HUES6 (cell line): ENCODE data around the gene GNG7.
"Not testable (repeated sequence)": the region's sequence is repeated elsewhere in the genome, so short reads cannot be mapped to it uniquely, and the experiment has no call there.

Experiments
- H3K27ac ChIP-seq: 2 replicates; pipeline ENCODE4 v1.7.0; 2013; ENCODE audit warnings: low read depth, mild to moderate bottlenecking, low read length, inconsistent platforms
- H3K27me3 ChIP-seq: 2 replicates; pipeline ENCODE4 v1.6.1; 2013; ENCODE audit warnings: low read length; ENCODE audit not compliant: control insufficient read depth, insufficient read depth
- H3K36me3 ChIP-seq: 2 replicates; pipeline ENCODE4 v1.6.1; 2013; ENCODE audit warnings: low read length; ENCODE audit not compliant: control insufficient read depth, insufficient read depth
- H3K4me1 ChIP-seq: 2 replicates; pipeline ENCODE4 v1.6.1; 2013; ENCODE audit warnings: low read length; ENCODE audit not compliant: control insufficient read depth, insufficient read depth
- H3K4me3 ChIP-seq: 2 replicates; pipeline ENCODE4 v1.5.1; 2013; ENCODE audit warnings: low read depth, low read length
- H3K9ac ChIP-seq: one replicate; pipeline ENCODE4 v1.6.1; 2013; ENCODE audit warnings: mild to moderate bottlenecking, low read length
- H3K9me3 ChIP-seq: 2 replicates; pipeline ENCODE4 v1.6.1; 2013; ENCODE audit warnings: low read depth, low read length; ENCODE audit not compliant: control insufficient read depth, insufficient read depth

GNG7 gene

GRCh38 chr19:2627319-2627829, 75.1 kb downstream of the GNG7 start:
- no peak overlapping the region for H3K9ac ChIP-seq
- no peaks in the 10 kb centered on the region for H3K27me3 ChIP-seq
- no peak overlapping the region for H3K4me3 ChIP-seq
- H3K27ac ChIP-seq = no peak overlapping the region
- peaks cover 23% of the 10 kb centered on the region for H3K9me3 ChIP-seq
- no peaks in the 10 kb centered on the region for H3K36me3 ChIP-seq
- H3K4me1 ChIP-seq = no peaks in the 10 kb centered on the region

DNA sequence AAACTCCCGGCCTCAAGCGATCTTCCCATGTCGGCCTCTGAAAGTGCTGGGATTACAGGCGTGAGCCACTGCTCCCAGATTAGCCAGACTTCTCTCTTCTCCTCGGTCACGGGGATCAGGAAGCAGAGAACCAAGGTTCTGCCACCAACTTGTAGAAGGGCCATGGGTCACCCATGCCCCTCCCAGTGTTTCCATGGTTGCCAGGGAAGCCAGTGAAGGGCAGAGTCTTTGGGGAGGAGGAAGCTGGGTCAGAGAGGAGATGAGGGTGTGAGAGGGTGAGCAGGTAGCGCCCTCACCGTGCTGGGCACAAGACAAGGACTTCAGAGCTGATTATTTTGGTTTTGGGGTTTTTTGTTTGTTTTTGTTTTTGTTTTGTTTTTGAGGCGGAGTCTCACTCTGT, 77.1 kb downstream of the GNG7 start:
- Histone ChIP-seq H3K4me3 (no peak overlapping the region), H3K27me3 (no peaks in the 10 kb centered on the region), H3K4me1 (peaks cover 6% of the 10 kb centered on the region; the same call in 1 of the 2 replicates), H3K9ac (no peak overlapping the region), H3K9me3 (peaks cover 14% of the 10 kb centered on the region), H3K27ac (no peak overlapping the region), H3K36me3 (no peaks in the 10 kb centered on the region)

DNA sequence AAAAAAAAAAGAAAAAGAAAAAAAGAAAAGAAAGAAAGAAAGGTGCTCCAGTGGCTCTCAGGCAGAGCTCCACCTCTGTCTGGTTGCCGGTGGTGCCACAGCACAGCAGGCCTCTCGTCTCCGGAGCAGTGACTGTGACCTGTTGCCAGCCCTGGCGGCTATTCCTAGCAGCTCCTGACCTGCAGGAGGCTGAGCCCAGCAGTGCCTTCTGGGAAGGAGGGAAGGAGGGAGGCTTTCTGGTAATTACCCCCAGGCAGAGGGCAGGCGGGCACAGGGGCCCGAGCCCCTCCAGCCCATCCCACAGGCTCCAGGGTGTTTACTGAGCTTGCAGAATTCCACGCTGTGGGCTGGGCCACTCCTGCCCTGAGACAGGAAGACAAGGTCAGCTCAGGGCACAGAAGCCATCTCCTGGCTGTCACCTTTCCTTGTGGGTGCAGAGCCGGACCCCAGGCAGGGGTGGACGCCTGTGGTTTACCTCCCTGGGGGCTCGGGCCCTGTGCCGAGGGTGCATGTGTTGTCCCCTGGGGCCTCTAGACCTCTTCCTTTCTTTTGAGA, 77.9 kb downstream of the GNG7 start:
- H3K9me3 ChIP-seq = peaks cover 8% of the 10 kb centered on the region
- no peak overlapping the region for H3K27ac ChIP-seq
- H3K4me1 ChIP-seq = peaks cover 8% of the 10 kb centered on the region; the same call in 1 of the 2 replicates
- no peak overlapping the region for H3K4me3 ChIP-seq
- H3K27me3 ChIP-seq = no peaks in the 10 kb centered on the region
- no peak overlapping the region for H3K9ac ChIP-seq
- no peaks in the 10 kb centered on the region for H3K36me3 ChIP-seq

GRCh38 chr19:2623798-2624197, 78.7 kb downstream of the GNG7 start:
- H3K4me3 ChIP-seq = no peak overlapping the region

DNA sequence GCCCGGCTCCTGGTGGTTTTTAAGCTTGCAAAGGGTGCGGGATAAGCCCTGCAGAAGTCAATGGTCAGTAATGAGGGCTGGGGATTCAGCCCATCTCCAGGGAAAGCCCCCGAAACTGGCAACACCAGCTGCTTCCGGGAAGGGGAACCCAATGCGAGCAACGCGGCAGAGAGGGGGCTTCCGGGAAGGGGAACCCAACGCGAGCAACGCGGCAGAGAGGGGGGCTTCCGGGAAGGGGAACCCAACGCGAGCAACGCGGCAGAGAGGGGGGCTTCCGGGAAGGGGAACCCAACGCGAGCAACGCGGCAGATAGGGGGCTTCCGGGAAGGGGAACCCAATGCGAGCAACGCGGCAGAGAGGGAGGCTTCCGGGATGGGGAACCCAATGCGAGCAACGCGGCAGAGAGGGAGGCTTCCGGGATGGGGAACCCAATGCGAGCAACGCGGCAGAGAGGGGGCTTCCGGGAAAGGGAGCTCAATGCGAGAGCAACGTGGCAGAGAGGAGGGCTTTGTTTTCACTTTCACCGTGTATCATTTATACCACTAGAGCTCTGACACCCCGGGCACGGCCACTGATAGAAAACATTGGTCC, 80.0 kb downstream of the GNG7 start:
- H3K9ac ChIP-seq, H3K4me1 ChIP-seq: not testable (repeated sequence)

More at GRCh38 chr19:2623798-2624197, 78.7 kb downstream of the GNG7 start:
- H3K9ac ChIP-seq = no peak overlapping the region
- H3K9me3 ChIP-seq = peaks cover 5% of the 10 kb centered on the region; the same call in 1 of the 2 replicates
- H3K4me1 ChIP-seq = peaks cover 8% of the 10 kb centered on the region; the same call in 1 of the 2 replicates
- no peak overlapping the region for H3K27ac ChIP-seq
- H3K36me3 ChIP-seq = no peaks in the 10 kb centered on the region
- no peaks in the 10 kb centered on the region for H3K27me3 ChIP-seq

DNA sequence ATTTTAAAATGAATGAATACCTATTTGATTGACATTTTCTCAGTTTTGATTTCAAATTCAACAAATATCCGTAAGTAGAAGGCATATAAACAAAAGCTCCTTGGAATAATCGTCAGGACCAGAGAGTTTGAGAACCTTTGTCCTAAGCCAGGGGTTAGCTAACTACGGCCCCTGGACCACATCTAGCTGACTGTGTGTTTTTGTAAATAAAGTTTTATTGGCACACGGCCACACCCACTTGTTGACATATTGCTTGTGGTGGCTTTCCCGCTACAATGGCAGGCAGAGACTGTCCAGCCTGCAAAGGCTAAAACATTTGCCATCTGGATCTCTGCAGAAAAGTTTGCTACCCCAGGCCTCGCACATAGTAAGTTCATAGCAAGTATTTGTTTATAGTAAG, 83.4 kb downstream of the GNG7 start:
- no peaks in the 10 kb centered on the region for H3K27me3 ChIP-seq
- no peaks in the 10 kb centered on the region for H3K36me3 ChIP-seq
- no peak overlapping the region for H3K9ac ChIP-seq
- peaks cover 9% of the 10 kb centered on the region for H3K9me3 ChIP-seq
- H3K27ac ChIP-seq = no peak overlapping the region
- H3K4me3 ChIP-seq = no peak overlapping the region
- H3K4me1 ChIP-seq = peaks cover 8% of the 10 kb centered on the region; the same call in 1 of the 2 replicates

More for the DNA sequence above, 80.0 kb downstream of the GNG7 start:
- H3K27me3 ChIP-seq, H3K27ac ChIP-seq, H3K9me3 ChIP-seq, H3K36me3 ChIP-seq, H3K4me3 ChIP-seq: not testable (repeated sequence)

DNA sequence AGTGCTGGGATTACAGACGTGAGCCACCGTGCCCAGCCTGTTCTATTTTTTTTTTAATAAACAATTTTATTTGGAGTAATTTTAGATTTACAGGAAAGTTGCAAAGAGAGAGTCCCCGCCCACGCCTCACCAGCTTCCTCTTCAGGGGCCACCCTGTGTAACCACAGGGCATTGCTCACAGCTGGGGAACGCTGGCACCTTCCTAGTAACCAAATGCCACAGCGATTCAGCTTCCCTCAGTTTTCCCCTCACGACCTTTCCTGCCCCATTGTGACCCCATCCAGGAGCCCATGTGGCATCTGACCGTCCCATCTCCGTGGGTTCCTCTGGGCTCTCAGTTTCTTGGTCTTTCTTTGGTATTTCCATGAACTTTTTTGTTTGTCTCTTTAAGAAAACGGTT, 83.9 kb downstream of the GNG7 start:
- no peaks in the 10 kb centered on the region for H3K36me3 ChIP-seq
- H3K27ac ChIP-seq = no peak overlapping the region
- no peaks in the 10 kb centered on the region for H3K27me3 ChIP-seq
- H3K9me3 ChIP-seq = peaks cover 9% of the 10 kb centered on the region
- no peak overlapping the region for H3K9ac ChIP-seq
- H3K4me3 ChIP-seq = no peak overlapping the region
- peaks cover 9% of the 10 kb centered on the region; the same call in 1 of the 2 replicates for H3K4me1 ChIP-seq

DNA sequence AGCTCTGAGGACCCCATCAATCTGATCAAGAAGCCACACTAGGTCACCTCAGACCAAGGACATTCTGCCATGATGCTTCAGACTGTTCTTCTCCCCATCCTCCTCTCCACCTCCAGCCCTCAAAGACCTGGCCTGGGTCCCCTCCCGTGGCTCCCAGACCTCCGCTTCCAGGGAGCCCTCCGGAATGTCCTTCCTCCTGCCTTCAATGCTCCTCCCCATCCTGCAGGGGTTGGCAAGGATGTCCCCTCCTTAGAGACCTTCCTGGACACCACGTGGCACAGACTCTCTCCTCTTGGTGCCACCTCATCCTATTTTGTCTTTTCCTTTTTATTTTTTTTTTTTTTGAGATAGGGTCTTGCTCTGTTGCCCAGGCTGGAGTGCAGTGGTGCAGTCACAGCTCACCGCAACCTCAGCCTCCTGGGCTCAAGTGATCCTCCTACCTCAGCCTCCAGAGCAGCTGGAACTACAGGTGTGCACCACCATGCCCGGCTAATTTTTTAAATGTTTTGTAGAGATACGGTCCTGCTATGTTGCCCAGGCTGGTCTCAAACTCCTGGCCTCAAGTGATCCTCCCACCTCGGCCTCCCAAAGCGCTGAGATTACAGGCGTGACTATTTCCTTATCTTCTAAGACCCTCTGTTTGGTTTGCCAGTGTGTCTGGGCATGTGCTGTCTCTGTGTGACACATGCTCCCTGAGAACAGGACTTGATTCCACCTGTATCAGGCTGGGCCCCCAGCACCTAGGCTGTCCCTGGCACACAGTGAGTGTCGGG, 84.9 kb downstream of the GNG7 start:
- Histone ChIP-seq H3K4me1 (peaks cover 17% of the 10 kb centered on the region), H3K27me3 (no peaks in the 10 kb centered on the region), H3K36me3 (no peaks in the 10 kb centered on the region), H3K4me3 (no peak overlapping the region), H3K9me3 (peaks cover 9% of the 10 kb centered on the region), H3K9ac (no peak overlapping the region), H3K27ac (no peak overlapping the region)

DNA sequence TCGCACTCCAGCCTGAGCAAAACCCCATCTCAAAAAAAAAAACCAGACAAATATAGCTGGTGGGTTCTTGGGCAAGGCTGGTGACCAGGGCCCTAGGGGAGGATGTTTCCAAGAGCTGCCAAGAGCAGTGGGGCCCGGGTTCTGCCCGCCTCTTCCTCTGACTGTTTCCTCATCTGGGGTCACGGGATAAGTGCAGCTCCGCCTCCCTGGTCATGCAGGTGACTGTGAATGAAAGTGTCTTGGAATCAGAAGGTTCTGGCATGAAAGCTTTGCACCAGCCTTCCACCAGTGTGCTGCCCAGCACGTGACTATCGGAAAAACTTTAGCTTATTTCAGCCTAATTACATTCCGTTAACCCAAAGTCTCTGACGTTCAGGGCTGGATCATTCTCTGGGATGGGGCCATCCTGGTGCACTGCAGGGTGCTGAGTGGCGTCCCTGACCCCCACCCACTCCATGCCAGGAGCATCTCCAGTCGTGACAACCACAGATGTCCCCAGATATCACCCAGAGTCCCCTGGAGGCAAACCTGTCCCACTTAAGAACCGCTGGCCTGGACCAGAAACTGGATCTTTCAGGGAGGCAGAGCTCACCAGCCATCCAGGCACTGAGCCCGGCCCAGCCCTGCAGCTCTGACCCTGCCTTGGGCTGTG, 85.6 kb downstream of the GNG7 start:
- no peak overlapping the region for H3K27ac ChIP-seq
- no peak overlapping the region for H3K9ac ChIP-seq

DNA sequence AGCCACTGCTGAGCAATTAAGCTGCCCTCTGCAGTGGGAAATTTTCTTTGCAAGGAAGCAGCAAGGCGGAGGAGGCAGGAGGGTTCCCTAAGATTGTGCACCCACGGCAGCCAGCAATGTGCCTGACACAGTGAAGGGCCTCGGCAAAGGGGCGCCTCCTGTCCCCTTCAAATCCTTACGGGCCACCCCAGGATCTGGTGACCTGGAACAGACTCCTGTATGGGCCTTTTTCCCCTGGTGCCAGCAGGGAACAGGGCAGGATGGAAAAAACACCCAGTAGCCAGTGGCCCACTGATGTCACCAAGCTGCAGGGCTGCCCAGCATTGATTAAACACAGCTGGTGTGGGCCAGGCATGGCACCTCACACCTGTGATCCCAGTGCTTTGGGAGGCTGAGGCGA, 86.7 kb downstream of the GNG7 start:
- Histone ChIP-seq H3K9me3 (peaks cover 9% of the 10 kb centered on the region), H3K27me3 (no peaks in the 10 kb centered on the region), H3K4me3 (no peak overlapping the region), H3K27ac (no peak overlapping the region), H3K36me3 (no peaks in the 10 kb centered on the region), H3K4me1 (peaks cover 14% of the 10 kb centered on the region), H3K9ac (no peak overlapping the region)

More for the DNA sequence above, 85.6 kb downstream of the GNG7 start:
- H3K4me3 ChIP-seq = no peak overlapping the region
- no peaks in the 10 kb centered on the region for H3K27me3 ChIP-seq
- H3K9me3 ChIP-seq = peaks cover 9% of the 10 kb centered on the region
- no peaks in the 10 kb centered on the region for H3K36me3 ChIP-seq
- H3K4me1 ChIP-seq = peaks cover 17% of the 10 kb centered on the region
